Uterus (tissue), 2 donors: ENCODE results near the gene CTNND2.

Source experiments
- POLR2A ChIP-seq, 2 donors: fragments of 450-650 bp; IDR thresholded peaks; one replicate each; pipeline ENCODE4 v1.6.1; 2016; ENCODE audit warnings: antibody characterized with exemption in 2 of 2, mild to moderate bottlenecking in 1 of 2, moderate library complexity in 1 of 2
- TF ChIP-seq, protein P1 (sequence below), 4 experiments: fragments of 200-600 bp in 2 of 4; fragments of 450-650 bp in 2 of 4; sonication (generic) in 2 of 4; IDR thresholded peaks; one replicate each; pipeline ENCODE4 v1.5.1; 2016 to 2019; ENCODE audit warnings: antibody characterized with exemption in 4 of 4, mild to moderate bottlenecking in 2 of 4, moderate library complexity in 1 of 4

DNA sequence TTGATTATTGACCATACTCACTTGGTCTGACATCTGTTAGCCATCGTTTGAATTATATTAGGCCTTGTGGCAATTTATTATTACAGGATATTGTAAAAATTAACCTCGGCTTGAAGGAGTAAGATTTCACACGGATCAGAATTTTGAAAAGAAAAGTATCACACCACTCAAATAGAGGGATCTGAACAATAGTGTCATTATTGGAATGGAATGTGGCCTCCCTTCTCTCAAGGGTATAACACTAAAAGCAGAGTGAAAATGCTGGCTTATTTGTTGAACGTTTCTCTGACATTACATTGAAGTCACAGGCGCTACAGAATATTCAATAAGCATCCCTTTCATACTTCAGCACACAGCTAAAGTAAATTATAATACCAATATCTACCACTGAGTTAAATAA, 509.3 kb downstream of the CTNND2 start:
- no peak for TF ChIP-seq POLR2A (IDR thresholded peaks at IDR 0.05)
- TF ChIP-seq, protein P1, sequence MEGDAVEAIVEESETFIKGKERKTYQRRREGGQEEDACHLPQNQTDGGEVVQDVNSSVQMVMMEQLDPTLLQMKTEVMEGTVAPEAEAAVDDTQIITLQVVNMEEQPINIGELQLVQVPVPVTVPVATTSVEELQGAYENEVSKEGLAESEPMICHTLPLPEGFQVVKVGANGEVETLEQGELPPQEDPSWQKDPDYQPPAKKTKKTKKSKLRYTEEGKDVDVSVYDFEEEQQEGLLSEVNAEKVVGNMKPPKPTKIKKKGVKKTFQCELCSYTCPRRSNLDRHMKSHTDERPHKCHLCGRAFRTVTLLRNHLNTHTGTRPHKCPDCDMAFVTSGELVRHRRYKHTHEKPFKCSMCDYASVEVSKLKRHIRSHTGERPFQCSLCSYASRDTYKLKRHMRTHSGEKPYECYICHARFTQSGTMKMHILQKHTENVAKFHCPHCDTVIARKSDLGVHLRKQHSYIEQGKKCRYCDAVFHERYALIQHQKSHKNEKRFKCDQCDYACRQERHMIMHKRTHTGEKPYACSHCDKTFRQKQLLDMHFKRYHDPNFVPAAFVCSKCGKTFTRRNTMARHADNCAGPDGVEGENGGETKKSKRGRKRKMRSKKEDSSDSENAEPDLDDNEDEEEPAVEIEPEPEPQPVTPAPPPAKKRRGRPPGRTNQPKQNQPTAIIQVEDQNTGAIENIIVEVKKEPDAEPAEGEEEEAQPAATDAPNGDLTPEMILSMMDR (IDR thresholded peaks at IDR 0.05): no peak
